H1 (cell line): ENCODE measurements around the gene CXCL17. TPM values are rescaled to one million over a fixed set of nuclear protein-coding genes. Genes with fewer than 3 reads are reported as not detected.

Experiments used
- CTCF ChIA-PET: fragments of 300-600 bp; sonication (Branson Sonifier 250); formaldehyde crosslinking; loops from one replicate; lab custom pipeline; 2021; ENCODE audit not compliant: partially characterized antibody; lab: Charles Lee
- POLR2A ChIA-PET: fragments of 300-600 bp; sonication (Branson Sonifier 250); formaldehyde crosslinking; loops from one replicate; lab custom pipeline; 2021; ENCODE audit warnings: inconsistent platforms; ENCODE audit not compliant: partially characterized antibody; lab: Charles Lee
- DNase-seq, 2 experiments: peaks; one replicate each; pipeline versions ENCODE4 v3.0.0 to v3.0.0-alpha.2; 2010 to 2022; ENCODE audit warnings: low spot score in 2 of 2, low read depth in 1 of 2, mixed read lengths in 1 of 2
- FAIRE-seq: peaks from 2 replicates; lab custom pipeline; 2011; peaks lifted over from hg19 to GRCh38; lab: Jason Lieb, UNC
- H2AFZ ChIP-seq: 2 replicates; pipeline ENCODE4 v1.8.1; 2012; ENCODE audit warnings: low read length, inconsistent platforms
- H2AK5ac ChIP-seq: 2 replicates; pipeline ENCODE4 v1.6.1; 2013; ENCODE audit warnings: low read depth, low read length
- H2BK120ac ChIP-seq: replicated peaks from 2 replicates; pipeline ENCODE3; 2013; ENCODE audit warnings: low read depth, low read length, inconsistent platforms
- H2BK12ac ChIP-seq: 2 replicates; pipeline ENCODE4 v1.6.1; 2013; ENCODE audit warnings: low read depth, low read length
- H2BK15ac ChIP-seq: 2 replicates; pipeline ENCODE4 v1.6.1; 2013; ENCODE audit warnings: low read length
- H2BK20ac ChIP-seq: 2 replicates; pipeline ENCODE4 v1.6.1; 2013; ENCODE audit warnings: low read length
- H2BK5ac ChIP-seq: 2 replicates; pipeline ENCODE4 v1.6.1; 2013; ENCODE audit warnings: low read depth, low read length
- H3K14ac ChIP-seq: 2 replicates; pipeline ENCODE4 v1.6.1; 2013; ENCODE audit warnings: inconsistent platforms; ENCODE audit not compliant: insufficient read length
- H3K18ac ChIP-seq: 2 replicates; pipeline ENCODE4 v1.6.1; 2013; ENCODE audit warnings: low read length; ENCODE audit errors: extremely low read depth
- H3K23ac ChIP-seq: 2 replicates; pipeline ENCODE4 v1.6.1; 2013; ENCODE audit warnings: inconsistent platforms; ENCODE audit not compliant: insufficient read length
- H3K23me2 ChIP-seq: 2 replicates; pipeline ENCODE4 v1.6.1; 2013; ENCODE audit warnings: low read depth, low read length
- H3K27ac ChIP-seq: 2 replicates; pipeline ENCODE4 v1.6.1; 2011; ENCODE audit warnings: low read depth, low read length, inconsistent platforms
- H3K27me3 ChIP-seq, 4 experiments: replicated peaks in 1 of 4; 1 replicate in 1 of 4; 2 replicates in 3 of 4; pipeline versions ENCODE4 v1.6.1 to v1.8.1; 2011 to 2013; ENCODE audit warnings: low read length in 3 of 4, mild to moderate bottlenecking in 3 of 4, inconsistent platforms in 2 of 4, mixed read lengths in 2 of 4, moderate library complexity in 1 of 4; ENCODE audit not compliant: control insufficient read depth in 3 of 4, insufficient read depth in 3 of 4; ENCODE audit errors: extremely low read depth in 1 of 4
- H3K36me3 ChIP-seq, 4 experiments: 2 replicates each; pipeline versions ENCODE4 v1.6.1 to v1.8.1; 2011 to 2013; ENCODE audit warnings: mild to moderate bottlenecking in 4 of 4, low read length in 3 of 4, moderate library complexity in 2 of 4, control low read depth in 1 of 4, inconsistent platforms in 1 of 4; ENCODE audit not compliant: insufficient read depth in 4 of 4, control insufficient read depth in 2 of 4
- H3K4ac ChIP-seq: replicated peaks from 2 replicates; pipeline ENCODE3; 2013; ENCODE audit warnings: low read length, low read depth, mixed read lengths, inconsistent platforms; ENCODE audit not compliant: insufficient read length
- H3K4me1 ChIP-seq, 4 experiments: replicated peaks in 1 of 4; 1 replicate in 1 of 4; 2 replicates in 3 of 4; pipeline versions ENCODE4 v1.6.1 to v1.8.1; 2011 to 2013; ENCODE audit warnings: low read length in 3 of 4, inconsistent platforms in 2 of 4, mixed read lengths in 1 of 4; ENCODE audit not compliant: insufficient read depth in 4 of 4, control insufficient read depth in 3 of 4
- H3K4me2 ChIP-seq, 2 experiments: 2 replicates each; pipeline versions ENCODE4 v1.6.1 to v1.8.1; 2011 to 2013; ENCODE audit warnings: low read depth in 2 of 2, low read length in 2 of 2, control low read depth in 1 of 2, inconsistent platforms in 1 of 2, mild to moderate bottlenecking in 1 of 2; ENCODE audit not compliant: insufficient read depth in 1 of 2
- H3K4me3 ChIP-seq, 4 experiments: fragments of 200-600, 300-600 bp in 1 of 4; sonication (generic), shearing (Covaris generic), sonication (Bioruptor Twin) in 1 of 4; 2 replicates each; pipeline versions ENCODE4 v1.5.1 to v1.8.1; 2011 to 2016; ENCODE audit warnings: low read length in 4 of 4, low read depth in 3 of 4, control low read depth in 2 of 4, inconsistent platforms in 2 of 4, mild to moderate bottlenecking in 2 of 4, mixed read lengths in 1 of 4, moderate library complexity in 1 of 4; ENCODE audit not compliant: insufficient read depth in 2 of 4; ENCODE audit errors: extremely low read depth in 1 of 4
- H3K56ac ChIP-seq: replicated peaks from 2 replicates; pipeline ENCODE3; 2013; ENCODE audit warnings: low read depth, mild to moderate bottlenecking, mixed read lengths, low read length, inconsistent platforms; ENCODE audit not compliant: insufficient read length
- H3K79me1 ChIP-seq: 2 replicates; pipeline ENCODE4 v1.6.1; 2013; ENCODE audit warnings: low read depth, low read length, control low read depth
- H3K79me2 ChIP-seq, 2 experiments: 2 replicates each; pipeline versions ENCODE4 v1.6.1 to v1.8.1; 2012 to 2013; ENCODE audit warnings: low read length in 2 of 2, mild to moderate bottlenecking in 2 of 2, inconsistent platforms in 1 of 2; ENCODE audit not compliant: insufficient read depth in 2 of 2, control insufficient read depth in 1 of 2
- H3K9ac ChIP-seq, 4 experiments: replicated peaks in 1 of 4; 1 replicate in 1 of 4; 2 replicates in 3 of 4; pipeline versions ENCODE4 v1.6.1 to v1.8.1; 2011 to 2013; ENCODE audit warnings: low read depth in 3 of 4, low read length in 3 of 4, control low read depth in 2 of 4, mild to moderate bottlenecking in 2 of 4, moderate library complexity in 2 of 4, inconsistent platforms in 1 of 4; ENCODE audit errors: extremely low read depth in 1 of 4
- H3K9me3 ChIP-seq, 2 experiments: 2 replicates each; pipeline versions ENCODE4 v1.6.1 to v1.8.1; 2012 to 2013; ENCODE audit warnings: mild to moderate bottlenecking in 2 of 2, moderate library complexity in 2 of 2, control low read depth in 1 of 2, inconsistent platforms in 1 of 2, low read depth in 1 of 2, low read length in 1 of 2, mixed read lengths in 1 of 2; ENCODE audit not compliant: insufficient read depth in 2 of 2
- H4K20me1 ChIP-seq, 2 experiments: replicated peaks in 1 of 2; 2 replicates each; pipeline versions ENCODE3 to v1.8.1; 2011 to 2013; ENCODE audit warnings: inconsistent platforms in 2 of 2, low read length in 2 of 2, mild to moderate bottlenecking in 1 of 2; ENCODE audit not compliant: insufficient read depth in 2 of 2, control insufficient read depth in 1 of 2
- H4K5ac ChIP-seq: 2 replicates; pipeline ENCODE4 v1.6.1; 2013; ENCODE audit warnings: low read length, low read depth, mixed read lengths, inconsistent platforms; ENCODE audit not compliant: insufficient read length
- H4K8ac ChIP-seq: 2 replicates; pipeline ENCODE4 v1.8.0; 2013; ENCODE audit warnings: mild to moderate bottlenecking, moderate library complexity, low read length, inconsistent platforms; ENCODE audit not compliant: insufficient read depth; ENCODE audit errors: extremely low read depth
- H4K91ac ChIP-seq: replicated peaks from 2 replicates; pipeline ENCODE3; 2013; ENCODE audit warnings: low read length, mixed read lengths, inconsistent platforms; ENCODE audit not compliant: insufficient read length
- CHD2 ChIP-seq: IDR thresholded peaks from 2 replicates; pipeline ENCODE4 v1.6.1; 2012; ENCODE audit warnings: low read length, improper control_type of control experiment
- NRF1 ChIP-seq: IDR thresholded peaks from 2 replicates; pipeline ENCODE4 v1.6.1; 2011; ENCODE audit warnings: mild to moderate bottlenecking, low read depth, low read length, improper control_type of control experiment
- RAD21 ChIP-seq, 2 experiments: IDR thresholded peaks in 1 of 2; conservative IDR thresholded peaks in 1 of 2; 2 replicates each; pipeline ENCODE4 v1.6.1; 2011; ENCODE audit warnings: low read depth in 2 of 2, low read length in 2 of 2, improper control_type of control experiment in 1 of 2, inconsistent platforms in 1 of 2, mild to moderate bottlenecking in 1 of 2, moderate library complexity in 1 of 2
- YY1 ChIP-seq: IDR thresholded peaks from 2 replicates; pipeline ENCODE4 v1.6.1; 2011; ENCODE audit warnings: low read depth, mild to moderate bottlenecking, low read length
- ZNF274 ChIP-seq: IDR thresholded peaks from 2 replicates; pipeline ENCODE4 v1.7.0; 2012; ENCODE audit warnings: low read length, borderline replicate concordance; ENCODE audit errors: extremely low read depth
- WGBS, 2 experiments: shearing (Covaris generic) in 1 of 2; methylation state at CpG; one replicate each; pipeline versions ENCODE4 v1.1.6 to v1.1.7; 2013 to 2015; ENCODE audit warnings: low lambda C conversion rate in 2 of 2, mixed read lengths in 2 of 2, inconsistent platforms in 1 of 2, low coverage in 1 of 2, missing lambda C conversion rate in 1 of 2; ENCODE audit not compliant: insufficient replicate concordance in 2 of 2, insufficient coverage in 1 of 2, insufficient read length in 1 of 2; ENCODE audit errors: extremely low coverage in 1 of 2, missing lambda C conversion rate in 1 of 2; 5-methylcytosine and 5-hydroxymethylcytosine counted together
- polyA plus RNA-seq, 7 experiments: library from polyadenylated mRNA; depleted of rRNA in 3 of 7; stranded (reverse) in 5 of 7; unstranded in 2 of 7; fragments of >200 nt in 5 of 7; fragments of 200-250 nt in 2 of 7; gene quantifications; 1 replicate in 5 of 7; 2 replicates in 1 of 7; 4 replicates in 1 of 7; pipeline versions ENCODE4 v1.2.1 to v1.2.3, GENCODE V29; 2011 to 2013; ENCODE audit warnings: missing spikeins in 2 of 7, mixed read lengths in 2 of 7
- total RNA-seq: library from RNA; stranded (reverse); fragmentation: NEBNext Ultra II Directional; extraction: Animal tissue kit (Norgen Biotek cat#: 25700); gene quantifications from 2 replicates; pipeline ENCODE4 v1.2.1, GENCODE V29; 2021

CXCL17 gene
- total and polyA plus RNA-seq, 2 of the 8 experiments (the other 6 are each of a cell fraction or from before 2014, with no cell fraction given), result not detected

DNA sequence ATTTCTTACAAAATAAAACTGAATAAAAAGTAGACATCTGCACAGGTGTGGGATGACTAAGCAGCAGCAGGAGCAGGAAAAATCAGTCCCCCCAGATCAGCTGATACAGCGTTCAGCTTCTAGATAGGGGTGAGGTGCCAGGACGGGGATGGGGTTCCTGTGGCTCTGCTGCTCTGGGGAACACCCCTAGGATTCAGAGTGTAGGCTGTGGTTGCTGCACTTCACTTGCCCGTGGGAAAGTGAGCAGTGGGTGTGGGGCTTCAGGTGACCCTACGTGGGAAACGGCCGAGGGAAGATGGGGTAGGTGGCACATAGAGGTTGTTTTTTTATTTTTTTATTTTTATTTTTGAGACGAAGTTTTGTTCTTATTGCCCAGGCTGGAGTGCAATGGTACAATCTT is 3.2 kb upstream of the CXCL17 start:
- Histone ChIP-seq H2AFZ (no peak overlapping the region), H3K4ac (no peak overlapping the region), H2BK5ac (no peak overlapping the region), H3K9me3 (no peaks in the 10 kb centered on the region), H3K14ac (no peak overlapping the region), H3K79me1 (no peaks in the 10 kb centered on the region), H4K5ac (no peak overlapping the region), H2BK12ac (no peak overlapping the region), H2BK20ac (no peak overlapping the region), H2AK5ac (no peak overlapping the region), H3K18ac (no peak overlapping the region), H3K36me3 (no peaks in the 10 kb centered on the region), H3K9ac (no peak overlapping the region), H2BK120ac (no peak overlapping the region), H4K20me1 (no peaks in the 10 kb centered on the region), H3K56ac (no peak overlapping the region), H3K4me2 (no peak overlapping the region), H4K8ac (no peak overlapping the region), H3K23me2 (no peaks in the 10 kb centered on the region; the same call in 1 of the 2 replicates), H3K23ac (no peak overlapping the region), H2BK15ac (no peak overlapping the region), H3K27me3 (no peaks in the 10 kb centered on the region; a peak in 2 of 7 replicates), H3K4me1 (peaks cover 0 to 7% (median 2%) of the 10 kb centered on the region in 4 experiments; a peak in 3 of 7 replicates), H3K27ac (no peak overlapping the region), H3K79me2 (no peaks in the 10 kb centered on the region), H4K91ac (peak overlapping the region; percentile 81), H3K4me3 (no peak overlapping the region)
- ChIA-PET CTCF (interaction anchor here (0.6 to 2.2 kb wide), 20 partner anchors 13 to 1026 kb away, joined by 3 to 11 read pairs (median 4); partner anchors contain the start of gene CEACAM1), POLR2A (interaction anchor here (0.9 kb wide), 1 partner anchor 25 kb away, joined by 3 read pairs; no protein-coding TSS in a partner anchor)
- TF ChIP-seq NRF1 (no peak), ZNF274 (no peak), RAD21 (IDR thresholded peaks at IDR 0.05 in 1 of 2, conservative IDR thresholded peaks at IDR 0.05 in 1 of 2; ENCODE audit: low read depth in 2 of 2, low read length in 2 of 2) (no peak), YY1 (no peak), CHD2 (no peak)
- DNase-seq (no peak), FAIRE-seq (no peak)
- WGBS, 2 experiments, result 84% methylated on average over 7 of the region's 7 CpGs; no CpG with 5 or more reads in 1 of the 2 experiments
